ENCODE results near the gene ZNF726.
"Not testable (repeated sequence)": the region's sequence is repeated elsewhere in the genome, so short reads cannot be mapped to it uniquely, and the experiment has no call there.

GRCh38 chr19:23937031-23937430 lies 22.3 kb downstream of the ZNF726 start:
- TF ChIP-seq EP300, POLR2A (IDR thresholded peaks at IDR 0.05): not testable (repeated sequence)

All from ovary (tissue), 1 donor.